HepG2 (cell line): ENCODE results near the gene NAA38.

Source experiments
- HCFC1 ChIP-seq: fragments of 150-350 bp; IDR thresholded peaks from 2 replicates; pipeline ENCODE4 v1.6.1; 2014; ENCODE audit warnings: low read depth, low read length
- JUND ChIP-seq: sonication (generic); formaldehyde crosslinking; IDR thresholded peaks from 2 replicates; pipeline ENCODE4 v1.8.0; 2022; ENCODE audit warnings: mild to moderate bottlenecking, missing genetic modification reagents
- MXI1 ChIP-seq: IDR thresholded peaks from 3 replicates; pipeline ENCODE4 v1.6.1; 2012; ENCODE audit warnings: low read depth, low read length, inconsistent platforms, borderline replicate concordance
- RNF219 ChIP-seq: sonication (generic); formaldehyde crosslinking; IDR thresholded peaks from 2 replicates; pipeline ENCODE4 v1.5.0; 2020; ENCODE audit warnings: mild to moderate bottlenecking, missing genetic modification reagents
- YY1 ChIP-seq: IDR thresholded peaks from 2 replicates; pipeline ENCODE4 v1.6.1; 2011; ENCODE audit warnings: low read length, low read depth, moderate library complexity, mild to moderate bottlenecking; ENCODE audit not compliant: insufficient read depth, insufficient replicate concordance
- TF ChIP-seq, protein P1 (sequence below): sonication (generic); formaldehyde crosslinking; IDR thresholded peaks from 2 replicates; pipeline ENCODE4 v1.5.0; 2020; ENCODE audit warnings: missing genetic modification reagents, mild to moderate bottlenecking, borderline replicate concordance
- TF ChIP-seq, protein P2 (sequence below): IDR thresholded peaks from 2 replicates; pipeline ENCODE4 v1.6.1; 2012; ENCODE audit warnings: inconsistent platforms

DNA sequence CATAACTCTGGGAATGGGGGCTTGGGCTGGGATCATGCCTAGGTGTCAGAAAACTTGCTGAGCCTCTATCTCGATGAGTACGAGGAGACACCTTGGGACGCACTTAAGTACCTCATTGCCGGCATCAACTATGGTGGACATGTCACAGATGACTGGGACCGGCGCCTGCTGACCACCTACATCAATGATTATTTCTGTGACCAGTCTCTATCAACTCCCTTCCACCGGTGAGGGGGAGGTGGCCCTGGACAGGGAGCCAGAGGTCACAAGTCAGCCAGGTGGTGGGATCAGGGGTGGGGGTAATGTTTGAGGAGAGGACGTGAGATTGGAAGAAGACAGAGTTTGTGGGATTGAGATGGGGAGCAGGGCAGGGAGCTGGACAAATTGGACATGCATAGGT, 26.7 kb downstream of the NAA38 start:
- TF ChIP-seq JUND (CRISPR knock-in tag) (no peak), MXI1 (no peak), YY1 (no peak), HCFC1 (no peak), RNF219 (no peak)
- TF ChIP-seq, protein P1, sequence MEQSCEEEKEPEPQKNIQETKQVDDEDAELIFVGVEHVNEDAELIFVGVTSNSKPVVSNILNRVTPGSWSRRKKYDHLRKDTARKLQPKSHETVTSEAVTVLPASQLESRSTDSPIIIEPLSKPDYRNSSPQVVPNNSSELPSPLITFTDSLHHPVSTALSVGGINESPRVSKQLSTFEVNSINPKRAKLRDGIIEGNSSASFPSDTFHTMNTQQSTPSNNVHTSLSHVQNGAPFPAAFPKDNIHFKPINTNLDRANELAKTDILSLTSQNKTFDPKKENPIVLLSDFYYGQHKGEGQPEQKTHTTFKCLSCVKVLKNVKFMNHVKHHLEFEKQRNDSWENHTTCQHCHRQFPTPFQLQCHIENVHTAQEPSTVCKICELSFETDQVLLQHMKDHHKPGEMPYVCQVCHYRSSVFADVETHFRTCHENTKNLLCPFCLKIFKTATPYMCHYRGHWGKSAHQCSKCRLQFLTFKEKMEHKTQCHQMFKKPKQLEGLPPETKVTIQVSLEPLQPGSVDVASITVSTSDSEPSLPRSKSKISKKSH (CRISPR knock-in tag) = no peak
- TF ChIP-seq, protein P2, sequence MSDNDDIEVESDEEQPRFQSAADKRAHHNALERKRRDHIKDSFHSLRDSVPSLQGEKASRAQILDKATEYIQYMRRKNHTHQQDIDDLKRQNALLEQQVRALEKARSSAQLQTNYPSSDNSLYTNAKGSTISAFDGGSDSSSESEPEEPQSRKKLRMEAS = no peak
